ENCODE results near the gene VAT1L.

The VAT1L gene

GRCh38 chr16:77918809-77919707, 130.7 kb downstream of the VAT1L start:
- in situ Hi-C loops (cut with HindIII; ENCODE audit: low pct_unique_long_range_greater_than_20kb, low sequenced_read_pairs) = no loop called here
- TF ChIP-seq JUND (IDR thresholded peaks at IDR 0.05; ENCODE audit: low read depth) = no peak
- DNase-seq (ENCODE audit: low read depth in 1 of 2, low spot score in 1 of 2) = peak in 1 of 2 experiments; percentile 48

- no peak for TF ChIP-seq JUND (IDR thresholded peaks at IDR 0.05; ENCODE audit: low read depth)
- no peak for DNase-seq (ENCODE audit: low read depth in 1 of 2, low spot score in 1 of 2)
- in situ Hi-C loops (cut with HindIII; ENCODE audit: low pct_unique_long_range_greater_than_20kb, low sequenced_read_pairs) = no loop called here
Measured at GRCh38 chr16:77919761-77920415, 131.5 kb downstream of the VAT1L start.

- no peak for TF ChIP-seq JUND (IDR thresholded peaks at IDR 0.05; ENCODE audit: low read depth)
- DNase-seq (ENCODE audit: low read depth in 1 of 2, low spot score in 1 of 2) = no peak
- in situ Hi-C loops (cut with HindIII; ENCODE audit: low pct_unique_long_range_greater_than_20kb, low sequenced_read_pairs) = no loop called here
Measured at GRCh38 chr16:77920984-77921383, 132.6 kb downstream of the VAT1L start.

- in situ Hi-C loops (cut with HindIII; ENCODE audit: low pct_unique_long_range_greater_than_20kb, low sequenced_read_pairs) = no loop called here
- no peak for DNase-seq (ENCODE audit: low read depth in 1 of 2, low spot score in 1 of 2)
- TF ChIP-seq JUND (IDR thresholded peaks at IDR 0.05; ENCODE audit: low read depth) = no peak
Measured at GRCh38 chr16:77922228-77922754, 133.9 kb downstream of the VAT1L start.

- no peak for DNase-seq (ENCODE audit: low read depth in 1 of 2, low spot score in 1 of 2)
- in situ Hi-C loops (cut with HindIII; ENCODE audit: low pct_unique_long_range_greater_than_20kb, low sequenced_read_pairs) = no loop called here
- no peak for TF ChIP-seq JUND (IDR thresholded peaks at IDR 0.05; ENCODE audit: low read depth)
Measured at GRCh38 chr16:77925531-77925930, 137.2 kb downstream of the VAT1L start.

- in situ Hi-C loops (cut with HindIII; ENCODE audit: low pct_unique_long_range_greater_than_20kb, low sequenced_read_pairs) = no loop called here
- no peak for TF ChIP-seq JUND (IDR thresholded peaks at IDR 0.05; ENCODE audit: low read depth)
- DNase-seq (ENCODE audit: low read depth in 1 of 2, low spot score in 1 of 2) = no peak
Measured at GRCh38 chr16:77928096-77928495, 139.7 kb downstream of the VAT1L start.

- DNase-seq (ENCODE audit: low read depth in 1 of 2, low spot score in 1 of 2) = no peak
- TF ChIP-seq JUND (IDR thresholded peaks at IDR 0.05; ENCODE audit: low read depth) = no peak
- in situ Hi-C loops (cut with HindIII; ENCODE audit: low pct_unique_long_range_greater_than_20kb, low sequenced_read_pairs) = no loop called here
Measured at GRCh38 chr16:77929004-77929403, 140.6 kb downstream of the VAT1L start.

- DNase-seq (ENCODE audit: low read depth in 1 of 2, low spot score in 1 of 2) = no peak
- no peak for TF ChIP-seq JUND (IDR thresholded peaks at IDR 0.05; ENCODE audit: low read depth)
- in situ Hi-C loops (cut with HindIII; ENCODE audit: low pct_unique_long_range_greater_than_20kb, low sequenced_read_pairs) = no loop called here
Measured at GRCh38 chr16:77931058-77931457, 142.7 kb downstream of the VAT1L start.

- peak; percentile 26 to 95 for DNase-seq (ENCODE audit: low read depth in 1 of 2, low spot score in 1 of 2)
- in situ Hi-C loops (cut with HindIII; ENCODE audit: low pct_unique_long_range_greater_than_20kb, low sequenced_read_pairs) = no loop called here
- TF ChIP-seq JUND (IDR thresholded peaks at IDR 0.05; ENCODE audit: low read depth) = peak; percentile 75; the same call in 1 of the 2 replicates
Measured at GRCh38 chr16:77937473-77938149, 149.2 kb downstream of the VAT1L start.

- no peak for TF ChIP-seq JUND (IDR thresholded peaks at IDR 0.05; ENCODE audit: low read depth)
- in situ Hi-C loops (cut with HindIII; ENCODE audit: low pct_unique_long_range_greater_than_20kb, low sequenced_read_pairs) = no loop called here
- DNase-seq (ENCODE audit: low read depth in 1 of 2, low spot score in 1 of 2) = peak in 1 of 2 experiments; percentile 21
Measured at GRCh38 chr16:77938913-77939312, 150.5 kb downstream of the VAT1L start.

GRCh38 chr16:77939968-77940367, 151.6 kb downstream of the VAT1L start:
- no peak for DNase-seq (ENCODE audit: low read depth in 1 of 2, low spot score in 1 of 2)
- no peak for TF ChIP-seq JUND (IDR thresholded peaks at IDR 0.05; ENCODE audit: low read depth)
- in situ Hi-C loops (cut with HindIII; ENCODE audit: low pct_unique_long_range_greater_than_20kb, low sequenced_read_pairs) = no loop called here

GRCh38 chr16:77943801-77944200, 155.4 kb downstream of the VAT1L start:
- TF ChIP-seq JUND (IDR thresholded peaks at IDR 0.05; ENCODE audit: low read depth) = no peak
- DNase-seq (ENCODE audit: low read depth in 1 of 2, low spot score in 1 of 2) = no peak
- in situ Hi-C loops (cut with HindIII; ENCODE audit: low pct_unique_long_range_greater_than_20kb, low sequenced_read_pairs) = no loop called here

Measured in T47D (cell line).